Sigmoid colon (tissue), 7 donors: ENCODE measurements around the gene RHO. TPM values are rescaled to one million over a fixed set of nuclear protein-coding genes. Genes with fewer than 3 reads are reported as not detected.
"Not testable (repeated sequence)": the region's sequence is repeated elsewhere in the genome, so short reads cannot be mapped to it uniquely, and the experiment has no call there.

Source experiments
- DNase-seq: peaks from one replicate; pipeline ENCODE4 v3.0.0-alpha.2; 2019
- H3K27ac ChIP-seq, 4 donors: fragments of 200-600 bp; sonication (generic); one replicate each; pipeline ENCODE4 v1.5.1; 2016 to 2019; ENCODE audit warnings: mild to moderate bottlenecking in 1 of 4
- H3K27me3 ChIP-seq, 3 donors: fragments of 200-600 bp; sonication (generic); one replicate each; pipeline ENCODE4 v1.5.1; 2019; ENCODE audit warnings: mild to moderate bottlenecking in 1 of 3
- H3K36me3 ChIP-seq, 4 donors: fragments of 200-600 bp; sonication (generic); one replicate each; pipeline ENCODE4 v1.5.1; 2016 to 2019
- H3K4me1 ChIP-seq, 4 donors: fragments of 200-600 bp; sonication (generic); one replicate each; pipeline ENCODE4 v1.5.1; 2017 to 2019
- H3K4me3 ChIP-seq, 4 donors: fragments of 200-600 bp; sonication (generic); one replicate each; pipeline ENCODE4 v1.5.1; 2017 to 2019; ENCODE audit warnings: mild to moderate bottlenecking in 2 of 4, moderate library complexity in 1 of 4
- H3K9me3 ChIP-seq, 4 donors: fragments of 200-600 bp in 3 of 4; sonication (generic) in 3 of 4; one replicate each; pipeline versions ENCODE4 v1.5.1 to v1.6.1; 2013 to 2019
- CTCF ChIP-seq, 4 experiments: fragments of 450-650 bp in 3 of 4; fragments of 200-600 bp in 1 of 4; IDR thresholded peaks; one replicate each; pipeline ENCODE4 v1.5.1; 2016 to 2019; ENCODE audit warnings: antibody characterized with exemption in 4 of 4, mild to moderate bottlenecking in 3 of 4, moderate library complexity in 2 of 4
- EP300 ChIP-seq, 4 donors: sonication (generic); formaldehyde crosslinking; IDR thresholded peaks; one replicate each; pipeline ENCODE4 v1.6.1; 2017; ENCODE audit warnings: antibody characterized with exemption in 4 of 4
- POLR2A ChIP-seq, 2 donors: fragments of 450-650 bp; IDR thresholded peaks; one replicate each; pipeline ENCODE4 v1.6.1; 2016; ENCODE audit warnings: antibody characterized with exemption in 2 of 2, mild to moderate bottlenecking in 2 of 2, moderate library complexity in 2 of 2
- POLR2AphosphoS5 ChIP-seq, 4 donors: sonication (generic); formaldehyde crosslinking; IDR thresholded peaks; one replicate each; pipeline ENCODE4 v1.6.1; 2017; ENCODE audit warnings: antibody characterized with exemption in 4 of 4
- WGBS, 2 donors: extraction: QIAGEN DNeasy Blood & Tissue Kit; methylation state at CpG; one replicate each; pipeline ENCODE4 v1.1.7; 2013; 5-methylcytosine and 5-hydroxymethylcytosine counted together
- intact Hi-C: fragments of 100-400 bp; cut with DNase I; formaldehyde crosslinking; loops from one replicate; pipeline ENCODE4 v1.15.1; 2023
- polyA plus RNA-seq, 3 donors: library from polyadenylated mRNA; stranded (reverse); fragments of 200-250 nt; gene quantifications; one replicate each; pipeline ENCODE4 v1.2.3, GENCODE V29; 2013
- total RNA-seq, 4 donors: library from RNA; depleted of rRNA; stranded (reverse); fragments of >200 nt; gene quantifications; one replicate each; pipeline ENCODE4 v1.1.0, GENCODE V29; 2016
- donor health status: healthy with polysubstance abuse.
- donor health status: Bipolar disorder and iron deficiency.
- donor health status: healthy.

The RHO gene
- total and polyA plus RNA-seq, 7 donors = not detected

GRCh38 chr3:129542747-129543146, 14.3 kb downstream of the RHO start:
- no peak overlapping the region for H3K4me3 ChIP-seq
- DNase-seq = no peak
- 93 to 95% methylated on average over 5 of the region's 5 CpGs for WGBS, 2 donors
- H3K27ac ChIP-seq = no peak overlapping the region
- intact Hi-C loops = no loop called here
- TF ChIP-seq POLR2A (IDR thresholded peaks at IDR 0.05) (no peak), EP300 (IDR thresholded peaks at IDR 0.05) (no peak), POLR2AphosphoS5 (IDR thresholded peaks at IDR 0.05) (no peak), CTCF (IDR thresholded peaks at IDR 0.05) (no peak)
- H3K36me3 ChIP-seq = no peaks in the 10 kb centered on the region
- no peaks in the 10 kb centered on the region for H3K9me3 ChIP-seq
- no peaks in the 10 kb centered on the region for H3K4me1 ChIP-seq
- H3K27me3 ChIP-seq = no peaks in the 10 kb centered on the region

- Histone ChIP-seq H3K4me1 (no peaks in the 10 kb centered on the region), H3K4me3 (no peak within 1 kb of the TSS), H3K9me3 (no peaks in the 10 kb centered on the region), H3K36me3 (no peaks in the 10 kb centered on the region), H3K27ac (no peak within 1 kb of the TSS), H3K27me3 (no peaks in the 10 kb centered on the region)
- TF ChIP-seq POLR2A (IDR thresholded peaks at IDR 0.05) = no peak
- TF ChIP-seq EP300 (IDR thresholded peaks at IDR 0.05) = no peak
- TF ChIP-seq CTCF (IDR thresholded peaks at IDR 0.05) = no peak
- no peak for TF ChIP-seq POLR2AphosphoS5 (IDR thresholded peaks at IDR 0.05)
- intact Hi-C loops = no loop called here
- no peak for DNase-seq
- WGBS, 2 donors = 88 to 91% methylated on average over 16 of the region's 16 CpGs
Observed at GRCh38 chr3:129543156-129543790, 14.8 kb downstream of the RHO start, which contains the start of gene H1-8. TSS of gene H1-8 (plus strand) at chr3:129543175. CDS start at chr3:129543219, 44 bp downstream.

DNA sequence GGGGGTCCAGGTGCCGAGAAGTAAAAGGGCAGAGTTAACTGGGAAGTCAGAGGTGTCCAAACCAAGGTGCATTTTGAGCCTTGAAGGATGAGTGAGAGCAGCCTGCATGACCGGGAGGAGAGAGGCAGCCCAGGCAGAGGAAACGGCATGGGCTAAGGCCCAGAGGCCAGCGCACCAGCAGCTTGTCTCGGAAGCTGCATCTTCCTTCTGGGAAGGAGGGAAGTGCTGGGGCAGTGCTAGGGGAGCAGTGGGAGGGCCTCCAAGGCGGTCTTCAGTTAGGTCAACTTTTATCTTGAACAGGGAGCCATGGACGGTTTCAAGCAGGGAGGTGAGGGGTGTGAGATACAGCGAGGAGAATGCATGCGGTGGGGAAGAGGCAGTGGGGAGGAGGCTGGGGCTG, 15.6 kb downstream of the RHO start:
- DNase-seq = no peak
- intact Hi-C loops = no loop called here
- Histone ChIP-seq H3K36me3 (no peaks in the 10 kb centered on the region), H3K27ac (no peak overlapping the region), H3K4me3 (no peak overlapping the region), H3K27me3 (no peaks in the 10 kb centered on the region), H3K9me3 (no peaks in the 10 kb centered on the region), H3K4me1 (no peaks in the 10 kb centered on the region)
- TF ChIP-seq POLR2AphosphoS5 (IDR thresholded peaks at IDR 0.05) (no peak), CTCF (IDR thresholded peaks at IDR 0.05) (no peak)
- 85 to 90% methylated on average over 9 of the region's 9 CpGs for WGBS, 2 donors

DNA sequence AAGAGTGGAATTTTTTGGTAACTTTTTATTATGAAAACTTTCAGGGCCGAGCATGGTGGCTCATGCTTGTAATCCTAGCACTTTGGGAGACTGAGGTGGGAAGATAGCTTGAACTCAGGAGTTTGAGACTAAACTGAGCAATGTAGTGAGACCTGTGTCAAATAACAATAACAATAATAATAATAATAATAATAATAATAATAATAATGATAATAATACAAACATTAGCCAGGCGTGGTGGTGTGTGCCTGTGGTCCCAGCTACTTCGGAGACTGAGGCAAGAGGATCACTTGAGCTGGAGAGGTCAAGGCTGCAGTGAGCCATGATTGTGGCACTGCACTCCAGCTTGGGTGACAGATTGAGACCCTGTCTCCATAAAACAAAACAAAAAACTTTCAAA, 17.5 kb downstream of the RHO start:
- H3K27me3 ChIP-seq, intact Hi-C loops, H3K27ac ChIP-seq, H3K36me3 ChIP-seq, DNase-seq, H3K4me3 ChIP-seq, H3K9me3 ChIP-seq, H3K4me1 ChIP-seq: not testable (repeated sequence)
- 87 to 92% methylated on average over 3 of the region's 3 CpGs for WGBS, 2 donors

GRCh38 chr3:129547241-129547640, 18.8 kb downstream of the RHO start:
- no peak for DNase-seq
- TF ChIP-seq CTCF (IDR thresholded peaks at IDR 0.05) = no peak
- no peak for TF ChIP-seq POLR2A (IDR thresholded peaks at IDR 0.05)
- TF ChIP-seq EP300 (IDR thresholded peaks at IDR 0.05) = no peak
- TF ChIP-seq POLR2AphosphoS5 (IDR thresholded peaks at IDR 0.05) = no peak
- H3K27me3 ChIP-seq = no peaks in the 10 kb centered on the region
- intact Hi-C loops = no loop called here
- H3K27ac ChIP-seq = no peak overlapping the region
- no peak overlapping the region for H3K4me3 ChIP-seq
- WGBS, 2 donors = 95 to 96% methylated on average over 24 of the region's 24 CpGs
- H3K36me3 ChIP-seq = no peaks in the 10 kb centered on the region
- H3K9me3 ChIP-seq = no peaks in the 10 kb centered on the region
- no peaks in the 10 kb centered on the region for H3K4me1 ChIP-seq
